HCT116 (cell line): ENCODE measurements around the gene PKIB.

Experiments used
- CBX3 ChIP-seq: IDR thresholded peaks from 2 replicates; pipeline ENCODE4 v1.6.1; 2012; ENCODE audit warnings: low read depth
- CEBPB ChIP-seq: IDR thresholded peaks from 2 replicates; pipeline ENCODE4 v1.6.1; 2012; ENCODE audit warnings: low read depth
- CTCF ChIP-seq, 3 experiments: fragments of 200-600 bp in 1 of 3; sonication (generic) in 1 of 3; IDR thresholded peaks in 2 of 3; conservative IDR thresholded peaks in 1 of 3; 2 replicates each; pipeline ENCODE4 v1.5.1; 2012 to 2017; ENCODE audit warnings: low read depth in 2 of 3, low read length in 2 of 3, antibody characterized with exemption in 1 of 3, borderline replicate concordance in 1 of 3, control low read depth in 1 of 3, mild to moderate bottlenecking in 1 of 3, mixed read lengths in 1 of 3, mixed run types in 1 of 3, moderate library complexity in 1 of 3; ENCODE audit not compliant: insufficient read depth in 1 of 3
- EGR1 ChIP-seq: IDR thresholded peaks from 2 replicates; pipeline ENCODE4 v1.6.1; 2012; ENCODE audit warnings: low read depth
- EZH2 ChIP-seq: fragments of 200-600 bp; sonication (generic); IDR thresholded peaks from 2 replicates; pipeline ENCODE4 v1.6.1; 2017; ENCODE audit warnings: antibody characterized with exemption, mixed run types
- EZH2phosphoT487 ChIP-seq: fragments of 200-600 bp; IDR thresholded peaks from 2 replicates; pipeline ENCODE4 v1.6.1; 2018; ENCODE audit warnings: antibody characterized with exemption, borderline replicate concordance
- FOSL1 ChIP-seq: IDR thresholded peaks from 2 replicates; pipeline ENCODE4 v1.6.1; 2012; ENCODE audit warnings: low read depth
- POLR2A ChIP-seq: IDR thresholded peaks from 2 replicates; pipeline ENCODE4 v1.7.0; 2011; ENCODE audit warnings: borderline replicate concordance; ENCODE audit not compliant: insufficient read depth, insufficient read length; ENCODE audit errors: extremely low read depth
- POLR2AphosphoS5 ChIP-seq: IDR thresholded peaks from 2 replicates; pipeline ENCODE4 v1.6.1; 2011; ENCODE audit warnings: mild to moderate bottlenecking, low read depth, low read length, moderate library complexity
- SIN3A ChIP-seq: IDR thresholded peaks from 2 replicates; pipeline ENCODE4 v1.6.1; 2012; ENCODE audit warnings: low read depth
- TCF7L2 ChIP-seq: IDR thresholded peaks from 2 replicates; pipeline ENCODE4 v1.7.0; 2011; ENCODE audit warnings: borderline replicate concordance, inconsistent platforms; ENCODE audit not compliant: insufficient read depth, insufficient read length; ENCODE audit errors: extremely low read depth
- ZNF274 ChIP-seq: fragments of 200-500 bp; sonication (Bioruptor generic); IDR thresholded peaks from 2 replicates; pipeline ENCODE4 v1.6.1; 2014; ENCODE audit warnings: mild to moderate bottlenecking, low read depth, low read length, inconsistent platforms
- TF ChIP-seq, protein P1 (sequence below): IDR thresholded peaks from 2 replicates; pipeline ENCODE4 v1.6.1; 2012

DNA sequence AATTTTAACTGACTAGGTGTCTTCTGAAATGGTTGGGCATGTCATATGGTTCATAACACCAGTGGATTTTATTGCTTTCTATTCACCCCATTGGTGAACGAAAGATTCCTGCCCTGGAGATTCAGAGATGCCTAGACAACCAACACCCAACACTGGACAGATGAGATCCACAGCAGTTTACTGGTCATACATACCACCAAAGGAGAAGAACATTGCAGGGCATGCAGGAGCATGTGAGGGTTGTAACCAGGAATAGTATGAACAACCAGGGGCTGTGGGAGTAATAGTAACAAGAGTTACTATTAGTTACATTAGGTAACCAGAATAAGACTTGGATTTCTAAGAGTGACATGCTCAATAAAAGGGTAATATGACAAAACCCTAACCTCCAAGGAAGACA, 91.5 kb downstream of the PKIB start:
- no peak for TF ChIP-seq EZH2
- TF ChIP-seq CTCF (IDR thresholded peaks at IDR 0.05 in 2 of 3, conservative IDR thresholded peaks at IDR 0.05 in 1 of 3; ENCODE audit: borderline replicate concordance in 1 of 3, insufficient read depth in 1 of 3, low read depth in 2 of 3, low read length in 2 of 3), result no peak
- no peak for TF ChIP-seq CEBPB
- no peak for TF ChIP-seq EZH2phosphoT487
- no peak for TF ChIP-seq FOSL1
- TF ChIP-seq, protein P1, sequence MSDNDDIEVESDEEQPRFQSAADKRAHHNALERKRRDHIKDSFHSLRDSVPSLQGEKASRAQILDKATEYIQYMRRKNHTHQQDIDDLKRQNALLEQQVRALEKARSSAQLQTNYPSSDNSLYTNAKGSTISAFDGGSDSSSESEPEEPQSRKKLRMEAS, result no peak
- TF ChIP-seq ZNF274, result no peak
- no peak for TF ChIP-seq TCF7L2
- no peak for TF ChIP-seq POLR2A
- TF ChIP-seq POLR2AphosphoS5, result no peak
- no peak for TF ChIP-seq SIN3A
- no peak for TF ChIP-seq EGR1
- TF ChIP-seq CBX3, result no peak
